Mesenchymal stem cell (in vitro differentiated cells and primary cell): Measurements from ENCODE around the gene STAB2.

Source experiments
- DNase-seq: peaks from one replicate; pipeline ENCODE4 v3.0.0-alpha.2; 2013
- H2AFZ ChIP-seq: one replicate; pipeline ENCODE4 v1.6.1; 2013; ENCODE audit warnings: low read depth, mild to moderate bottlenecking, control low read depth, inconsistent platforms, low read length, moderate library complexity
- H2AK5ac ChIP-seq: 2 replicates; pipeline ENCODE4 v1.6.1; 2013; ENCODE audit warnings: low read length, moderate library complexity, mild to moderate bottlenecking, inconsistent platforms; ENCODE audit not compliant: severe bottlenecking
- H2BK120ac ChIP-seq: one replicate; pipeline ENCODE4 v1.6.1; 2013; ENCODE audit warnings: low read depth, mild to moderate bottlenecking, inconsistent platforms, low read length, moderate library complexity
- H2BK12ac ChIP-seq, 2 experiments: one replicate each; pipeline ENCODE4 v1.6.1; 2013; ENCODE audit warnings: inconsistent platforms in 2 of 2, low read length in 2 of 2, mild to moderate bottlenecking in 2 of 2, moderate library complexity in 2 of 2, control low read depth in 1 of 2
- H2BK15ac ChIP-seq: one replicate; pipeline ENCODE4 v1.6.1; 2013; ENCODE audit warnings: mild to moderate bottlenecking, low read depth, inconsistent platforms; ENCODE audit not compliant: poor library complexity, severe bottlenecking
- H2BK5ac ChIP-seq: 2 replicates; pipeline ENCODE4 v1.6.1; 2013; ENCODE audit warnings: low read depth, mild to moderate bottlenecking, low read length, control low read depth, inconsistent platforms; ENCODE audit not compliant: poor library complexity, severe bottlenecking
- H3K14ac ChIP-seq, 2 experiments: one replicate each; pipeline ENCODE4 v1.6.1; 2013; ENCODE audit warnings: inconsistent platforms in 2 of 2, low read length in 2 of 2, control low read depth in 1 of 2, mild to moderate bottlenecking in 1 of 2, moderate library complexity in 1 of 2
- H3K18ac ChIP-seq, 2 experiments: one replicate each; pipeline ENCODE4 v1.6.1; 2013; ENCODE audit warnings: inconsistent platforms in 2 of 2, low read length in 2 of 2, control low read depth in 1 of 2, low read depth in 1 of 2, mild to moderate bottlenecking in 1 of 2
- H3K23ac ChIP-seq, 2 experiments: one replicate each; pipeline ENCODE4 v1.6.1; 2013; ENCODE audit warnings: inconsistent platforms in 2 of 2, low read length in 2 of 2, mild to moderate bottlenecking in 2 of 2, moderate library complexity in 2 of 2, control low read depth in 1 of 2
- H3K27ac ChIP-seq: 2 replicates; pipeline ENCODE4 v1.5.1; 2013; ENCODE audit warnings: mild to moderate bottlenecking, moderate library complexity, low read length, control low read depth, inconsistent platforms; ENCODE audit not compliant: poor library complexity, severe bottlenecking
- H3K27me3 ChIP-seq, 2 experiments: 2 replicates each; pipeline versions ENCODE4 v1.6.1 to v1.7.0; 2013; ENCODE audit warnings: low read length in 2 of 2, mild to moderate bottlenecking in 2 of 2, moderate library complexity in 2 of 2, control low read depth in 1 of 2, inconsistent platforms in 1 of 2; ENCODE audit not compliant: control insufficient read depth in 1 of 2, insufficient read depth in 1 of 2
- H3K36me3 ChIP-seq, 2 experiments: 2 replicates each; pipeline versions ENCODE4 v1.6.1 to v1.7.0; 2013; ENCODE audit warnings: low read length in 2 of 2, control low read depth in 1 of 2, inconsistent platforms in 1 of 2, low read depth in 1 of 2, mild to moderate bottlenecking in 1 of 2; ENCODE audit not compliant: insufficient read depth in 2 of 2, control insufficient read depth in 1 of 2
- H3K4ac ChIP-seq, 2 experiments: one replicate each; pipeline ENCODE4 v1.6.1; 2013; ENCODE audit warnings: inconsistent platforms in 2 of 2, low read length in 2 of 2, mild to moderate bottlenecking in 2 of 2, moderate library complexity in 2 of 2, control low read depth in 1 of 2, low read depth in 1 of 2
- H3K4me1 ChIP-seq: 2 replicates; pipeline ENCODE4 v1.6.1; 2013; ENCODE audit warnings: low read depth, low read length, control low read depth; ENCODE audit not compliant: control insufficient read depth, insufficient read depth
- H3K4me2 ChIP-seq: 2 replicates; pipeline ENCODE4 v1.6.1; 2013; ENCODE audit warnings: low read length, mild to moderate bottlenecking, inconsistent platforms; ENCODE audit not compliant: poor library complexity, severe bottlenecking
- H3K4me3 ChIP-seq, 2 experiments: 2 replicates each; pipeline versions ENCODE4 v1.5.1 to v1.7.0; 2013; ENCODE audit warnings: low read length in 2 of 2, mild to moderate bottlenecking in 2 of 2, control low read depth in 1 of 2, low read depth in 1 of 2; ENCODE audit not compliant: insufficient read depth in 1 of 2
- H3K79me1 ChIP-seq: replicated peaks from 2 replicates; pipeline ENCODE4 v1.6.1; 2013; ENCODE audit warnings: mild to moderate bottlenecking, control low read depth, low read length, inconsistent platforms; ENCODE audit not compliant: poor library complexity, severe bottlenecking
- H3K9ac ChIP-seq: 2 replicates; pipeline ENCODE4 v1.7.0; 2013; ENCODE audit warnings: mild to moderate bottlenecking, low read length, moderate library complexity
- H3K9me3 ChIP-seq: 2 replicates; pipeline ENCODE4 v1.7.0; 2013; ENCODE audit warnings: mild to moderate bottlenecking, low read length; ENCODE audit not compliant: control insufficient read depth
- H4K8ac ChIP-seq: one replicate; pipeline ENCODE4 v1.6.1; 2013; ENCODE audit warnings: inconsistent platforms, mild to moderate bottlenecking, low read length, moderate library complexity
- H4K91ac ChIP-seq: one replicate; pipeline ENCODE4 v1.6.1; 2013; ENCODE audit warnings: mild to moderate bottlenecking, low read length, inconsistent platforms
- WGBS: methylation state at CpG from one replicate; pipeline ENCODE4 v1.1.7; 2013; ENCODE audit warnings: mixed read lengths; 5-methylcytosine and 5-hydroxymethylcytosine counted together

STAB2 gene

GRCh38 chr12:103583008-103583407 is 4.1 kb upstream of the STAB2 start:
- H4K8ac ChIP-seq, result no peak overlapping the region
- H2AK5ac ChIP-seq, result no peak overlapping the region
- DNase-seq, result no peak
- WGBS, result 60% methylated on average over 1 of the region's 1 CpG
- H3K27me3 ChIP-seq, result peaks cover 0 to 27% of the 10 kb centered on the region in 2 experiments
- H3K79me1 ChIP-seq, result no peaks in the 10 kb centered on the region
- H3K18ac ChIP-seq, result no peak overlapping the region
- H3K9me3 ChIP-seq, result no peaks in the 10 kb centered on the region
- no peak overlapping the region for H3K4me2 ChIP-seq
- H3K9ac ChIP-seq, result no peak overlapping the region
- no peak overlapping the region for H3K23ac ChIP-seq
- H2AFZ ChIP-seq, result no peak overlapping the region
- no peak overlapping the region for H2BK120ac ChIP-seq
- no peaks in the 10 kb centered on the region for H3K4me1 ChIP-seq
- H2BK5ac ChIP-seq, result no peak overlapping the region
- H3K27ac ChIP-seq, result no peak overlapping the region
- H3K36me3 ChIP-seq, result no peaks in the 10 kb centered on the region
- no peak overlapping the region for H2BK12ac ChIP-seq
- H2BK15ac ChIP-seq, result no peak overlapping the region
- no peak overlapping the region for H4K91ac ChIP-seq
- H3K14ac ChIP-seq, result no peak overlapping the region
- H3K4ac ChIP-seq, result no peak overlapping the region
- H3K4me3 ChIP-seq, result no peak overlapping the region

- H4K91ac ChIP-seq, result no peak overlapping the region
- no peak overlapping the region for H3K27ac ChIP-seq
- H3K18ac ChIP-seq, result no peak overlapping the region
- H3K4me2 ChIP-seq, result no peak overlapping the region
- no peak for DNase-seq
- no peak overlapping the region for H2AFZ ChIP-seq
- no peak overlapping the region for H3K14ac ChIP-seq
- no CpG with 5 or more reads among the region's 1 CpG for WGBS
- H3K9ac ChIP-seq, result no peak overlapping the region
- H2BK12ac ChIP-seq, result no peak overlapping the region
- no peak overlapping the region for H3K4me3 ChIP-seq
- H3K36me3 ChIP-seq, result no peaks in the 10 kb centered on the region
- H2BK5ac ChIP-seq, result no peak overlapping the region
- H3K4ac ChIP-seq, result no peak overlapping the region
- H3K79me1 ChIP-seq, result no peaks in the 10 kb centered on the region
- no peak overlapping the region for H4K8ac ChIP-seq
- no peaks in the 10 kb centered on the region for H3K4me1 ChIP-seq
- H3K9me3 ChIP-seq, result no peaks in the 10 kb centered on the region
- H3K27me3 ChIP-seq, result peaks cover 0 to 11% of the 10 kb centered on the region in 2 experiments
- no peak overlapping the region for H2BK120ac ChIP-seq
- H3K23ac ChIP-seq, result no peak overlapping the region
- no peak overlapping the region for H2AK5ac ChIP-seq
- no peak overlapping the region for H2BK15ac ChIP-seq
Observed at GRCh38 chr12:103586132-103586531, 941 bp upstream of the STAB2 start.

- no peak overlapping the region for H3K9ac ChIP-seq
- H3K18ac ChIP-seq, result no peak overlapping the region
- no peak overlapping the region for H2BK12ac ChIP-seq
- H3K4me2 ChIP-seq, result no peak overlapping the region
- H4K8ac ChIP-seq, result no peak overlapping the region
- no peak overlapping the region for H2AK5ac ChIP-seq
- no peak overlapping the region for H3K14ac ChIP-seq
- no peak overlapping the region for H3K4me3 ChIP-seq
- H3K27ac ChIP-seq, result no peak overlapping the region
- no peaks in the 10 kb centered on the region for H3K4me1 ChIP-seq
- no peak for DNase-seq
- H2BK120ac ChIP-seq, result no peak overlapping the region
- H3K9me3 ChIP-seq, result no peaks in the 10 kb centered on the region
- H3K23ac ChIP-seq, result no peak overlapping the region
- no peak overlapping the region for H3K4ac ChIP-seq
- H3K27me3 ChIP-seq, result peaks cover 0 to 7% of the 10 kb centered on the region in 2 experiments
- no peak overlapping the region for H2AFZ ChIP-seq
- H4K91ac ChIP-seq, result no peak overlapping the region
- no peak overlapping the region for H2BK15ac ChIP-seq
- no peaks in the 10 kb centered on the region for H3K79me1 ChIP-seq
- no peaks in the 10 kb centered on the region for H3K36me3 ChIP-seq
- H2BK5ac ChIP-seq, result no peak overlapping the region
Observed at GRCh38 chr12:103588680-103589079, 1.6 kb downstream of the STAB2 start.

- no peak overlapping the region for H3K9ac ChIP-seq
- no peak overlapping the region for H3K4me2 ChIP-seq
- no CpG with 5 or more reads among the region's 1 CpG for WGBS
- H3K4me1 ChIP-seq, result no peaks in the 10 kb centered on the region
- H3K14ac ChIP-seq, result no peak overlapping the region
- no peak overlapping the region for H3K27ac ChIP-seq
- peaks cover 0 to 7% of the 10 kb centered on the region in 2 experiments for H3K27me3 ChIP-seq
- H2BK5ac ChIP-seq, result no peak overlapping the region
- no peaks in the 10 kb centered on the region for H3K79me1 ChIP-seq
- H2BK120ac ChIP-seq, result no peak overlapping the region
- H2BK12ac ChIP-seq, result no peak overlapping the region
- no peak overlapping the region for H3K4ac ChIP-seq
- H3K4me3 ChIP-seq, result no peak overlapping the region
- H3K36me3 ChIP-seq, result no peaks in the 10 kb centered on the region
- H2AK5ac ChIP-seq, result no peak overlapping the region
- DNase-seq, result no peak
- H3K18ac ChIP-seq, result no peak overlapping the region
- no peak overlapping the region for H3K23ac ChIP-seq
- H4K91ac ChIP-seq, result no peak overlapping the region
- H3K9me3 ChIP-seq, result no peaks in the 10 kb centered on the region
- no peak overlapping the region for H2AFZ ChIP-seq
- H2BK15ac ChIP-seq, result no peak overlapping the region
- no peak overlapping the region for H4K8ac ChIP-seq
Observed at GRCh38 chr12:103589517-103589916, 2.4 kb downstream of the STAB2 start.
